H1 (cell line): ENCODE data around the gene GANC. TPM values are rescaled to one million over a fixed set of nuclear protein-coding genes. Genes with fewer than 3 reads are reported as not detected.

ENCODE experiments used
- CTCF ChIA-PET: fragments of 300-600 bp; sonication (Branson Sonifier 250); formaldehyde crosslinking; loops from one replicate; lab custom pipeline; 2021; ENCODE audit not compliant: partially characterized antibody; lab: Charles Lee
- POLR2A ChIA-PET: fragments of 300-600 bp; sonication (Branson Sonifier 250); formaldehyde crosslinking; loops from one replicate; lab custom pipeline; 2021; ENCODE audit warnings: inconsistent platforms; ENCODE audit not compliant: partially characterized antibody; lab: Charles Lee
- DNase-seq, 2 experiments: peaks; one replicate each; pipeline versions ENCODE4 v3.0.0 to v3.0.0-alpha.2; 2010 to 2022; ENCODE audit warnings: low spot score in 2 of 2, low read depth in 1 of 2, mixed read lengths in 1 of 2
- FAIRE-seq: peaks from 2 replicates; lab custom pipeline; 2011; peaks lifted over from hg19 to GRCh38; lab: Jason Lieb, UNC
- H2AFZ ChIP-seq: 2 replicates; pipeline ENCODE4 v1.8.1; 2012; ENCODE audit warnings: low read length, inconsistent platforms
- H2AK5ac ChIP-seq: 2 replicates; pipeline ENCODE4 v1.6.1; 2013; ENCODE audit warnings: low read depth, low read length
- H2BK120ac ChIP-seq: replicated peaks from 2 replicates; pipeline ENCODE3; 2013; ENCODE audit warnings: low read depth, low read length, inconsistent platforms
- H2BK12ac ChIP-seq: 2 replicates; pipeline ENCODE4 v1.6.1; 2013; ENCODE audit warnings: low read depth, low read length
- H2BK15ac ChIP-seq: 2 replicates; pipeline ENCODE4 v1.6.1; 2013; ENCODE audit warnings: low read length
- H2BK20ac ChIP-seq: 2 replicates; pipeline ENCODE4 v1.6.1; 2013; ENCODE audit warnings: low read length
- H2BK5ac ChIP-seq: 2 replicates; pipeline ENCODE4 v1.6.1; 2013; ENCODE audit warnings: low read depth, low read length
- H3K14ac ChIP-seq: 2 replicates; pipeline ENCODE4 v1.6.1; 2013; ENCODE audit warnings: inconsistent platforms; ENCODE audit not compliant: insufficient read length
- H3K18ac ChIP-seq: 2 replicates; pipeline ENCODE4 v1.6.1; 2013; ENCODE audit warnings: low read length; ENCODE audit errors: extremely low read depth
- H3K23ac ChIP-seq: 2 replicates; pipeline ENCODE4 v1.6.1; 2013; ENCODE audit warnings: inconsistent platforms; ENCODE audit not compliant: insufficient read length
- H3K23me2 ChIP-seq: 2 replicates; pipeline ENCODE4 v1.6.1; 2013; ENCODE audit warnings: low read depth, low read length
- H3K27ac ChIP-seq: 2 replicates; pipeline ENCODE4 v1.6.1; 2011; ENCODE audit warnings: low read depth, low read length, inconsistent platforms
- H3K27me3 ChIP-seq, 4 experiments: replicated peaks in 1 of 4; 1 replicate in 1 of 4; 2 replicates in 3 of 4; pipeline versions ENCODE4 v1.6.1 to v1.8.1; 2011 to 2013; ENCODE audit warnings: low read length in 3 of 4, mild to moderate bottlenecking in 3 of 4, inconsistent platforms in 2 of 4, mixed read lengths in 2 of 4, moderate library complexity in 1 of 4; ENCODE audit not compliant: control insufficient read depth in 3 of 4, insufficient read depth in 3 of 4; ENCODE audit errors: extremely low read depth in 1 of 4
- H3K36me3 ChIP-seq, 4 experiments: 2 replicates each; pipeline versions ENCODE4 v1.6.1 to v1.8.1; 2011 to 2013; ENCODE audit warnings: mild to moderate bottlenecking in 4 of 4, low read length in 3 of 4, moderate library complexity in 2 of 4, control low read depth in 1 of 4, inconsistent platforms in 1 of 4; ENCODE audit not compliant: insufficient read depth in 4 of 4, control insufficient read depth in 2 of 4
- H3K4ac ChIP-seq: replicated peaks from 2 replicates; pipeline ENCODE3; 2013; ENCODE audit warnings: low read length, low read depth, mixed read lengths, inconsistent platforms; ENCODE audit not compliant: insufficient read length
- H3K4me1 ChIP-seq, 4 experiments: replicated peaks in 1 of 4; 1 replicate in 1 of 4; 2 replicates in 3 of 4; pipeline versions ENCODE4 v1.6.1 to v1.8.1; 2011 to 2013; ENCODE audit warnings: low read length in 3 of 4, inconsistent platforms in 2 of 4, mixed read lengths in 1 of 4; ENCODE audit not compliant: insufficient read depth in 4 of 4, control insufficient read depth in 3 of 4
- H3K4me2 ChIP-seq, 2 experiments: 2 replicates each; pipeline versions ENCODE4 v1.6.1 to v1.8.1; 2011 to 2013; ENCODE audit warnings: low read depth in 2 of 2, low read length in 2 of 2, control low read depth in 1 of 2, inconsistent platforms in 1 of 2, mild to moderate bottlenecking in 1 of 2; ENCODE audit not compliant: insufficient read depth in 1 of 2
- H3K4me3 ChIP-seq, 4 experiments: fragments of 200-600, 300-600 bp in 1 of 4; sonication (generic), shearing (Covaris generic), sonication (Bioruptor Twin) in 1 of 4; 2 replicates each; pipeline versions ENCODE4 v1.5.1 to v1.8.1; 2011 to 2016; ENCODE audit warnings: low read length in 4 of 4, low read depth in 3 of 4, control low read depth in 2 of 4, inconsistent platforms in 2 of 4, mild to moderate bottlenecking in 2 of 4, mixed read lengths in 1 of 4, moderate library complexity in 1 of 4; ENCODE audit not compliant: insufficient read depth in 2 of 4; ENCODE audit errors: extremely low read depth in 1 of 4
- H3K56ac ChIP-seq: replicated peaks from 2 replicates; pipeline ENCODE3; 2013; ENCODE audit warnings: low read depth, mild to moderate bottlenecking, mixed read lengths, low read length, inconsistent platforms; ENCODE audit not compliant: insufficient read length
- H3K79me1 ChIP-seq: 2 replicates; pipeline ENCODE4 v1.6.1; 2013; ENCODE audit warnings: low read depth, low read length, control low read depth
- H3K79me2 ChIP-seq, 2 experiments: 2 replicates each; pipeline versions ENCODE4 v1.6.1 to v1.8.1; 2012 to 2013; ENCODE audit warnings: low read length in 2 of 2, mild to moderate bottlenecking in 2 of 2, inconsistent platforms in 1 of 2; ENCODE audit not compliant: insufficient read depth in 2 of 2, control insufficient read depth in 1 of 2
- H3K9ac ChIP-seq, 4 experiments: replicated peaks in 1 of 4; 1 replicate in 1 of 4; 2 replicates in 3 of 4; pipeline versions ENCODE4 v1.6.1 to v1.8.1; 2011 to 2013; ENCODE audit warnings: low read depth in 3 of 4, low read length in 3 of 4, control low read depth in 2 of 4, mild to moderate bottlenecking in 2 of 4, moderate library complexity in 2 of 4, inconsistent platforms in 1 of 4; ENCODE audit errors: extremely low read depth in 1 of 4
- H3K9me3 ChIP-seq, 2 experiments: 2 replicates each; pipeline versions ENCODE4 v1.6.1 to v1.8.1; 2012 to 2013; ENCODE audit warnings: mild to moderate bottlenecking in 2 of 2, moderate library complexity in 2 of 2, control low read depth in 1 of 2, inconsistent platforms in 1 of 2, low read depth in 1 of 2, low read length in 1 of 2, mixed read lengths in 1 of 2; ENCODE audit not compliant: insufficient read depth in 2 of 2
- H4K20me1 ChIP-seq, 2 experiments: replicated peaks in 1 of 2; 2 replicates each; pipeline versions ENCODE3 to v1.8.1; 2011 to 2013; ENCODE audit warnings: inconsistent platforms in 2 of 2, low read length in 2 of 2, mild to moderate bottlenecking in 1 of 2; ENCODE audit not compliant: insufficient read depth in 2 of 2, control insufficient read depth in 1 of 2
- H4K5ac ChIP-seq: 2 replicates; pipeline ENCODE4 v1.6.1; 2013; ENCODE audit warnings: low read length, low read depth, mixed read lengths, inconsistent platforms; ENCODE audit not compliant: insufficient read length
- H4K8ac ChIP-seq: 2 replicates; pipeline ENCODE4 v1.8.0; 2013; ENCODE audit warnings: mild to moderate bottlenecking, moderate library complexity, low read length, inconsistent platforms; ENCODE audit not compliant: insufficient read depth; ENCODE audit errors: extremely low read depth
- H4K91ac ChIP-seq: replicated peaks from 2 replicates; pipeline ENCODE3; 2013; ENCODE audit warnings: low read length, mixed read lengths, inconsistent platforms; ENCODE audit not compliant: insufficient read length
- CBX8 ChIP-seq: fragments of 300-800, 300-1000 bp; sonication (generic); IDR thresholded peaks from 2 replicates; pipeline ENCODE4 v1.7.1; 2016; ENCODE audit warnings: low read depth, low read length, borderline replicate concordance
- KDM5A ChIP-seq: fragments of 200-600 bp; IDR thresholded peaks from 2 replicates; pipeline ENCODE4 v1.7.1; 2012; ENCODE audit warnings: mild to moderate bottlenecking, low read length, inconsistent platforms, mixed read lengths
- RAD21 ChIP-seq, 2 experiments: IDR thresholded peaks in 1 of 2; conservative IDR thresholded peaks in 1 of 2; 2 replicates each; pipeline ENCODE4 v1.6.1; 2011; ENCODE audit warnings: low read depth in 2 of 2, low read length in 2 of 2, improper control_type of control experiment in 1 of 2, inconsistent platforms in 1 of 2, mild to moderate bottlenecking in 1 of 2, moderate library complexity in 1 of 2
- RFX5 ChIP-seq: IDR thresholded peaks from 2 replicates; pipeline ENCODE4 v1.6.1; 2011; ENCODE audit warnings: low read depth, low read length, improper control_type of control experiment, borderline replicate concordance
- RNF2 ChIP-seq: fragments of 200-900, 300-1000 bp; sonication (generic); IDR thresholded peaks from 2 replicates; pipeline ENCODE4 v1.7.1; 2016; ENCODE audit warnings: borderline replicate concordance, low read depth, mild to moderate bottlenecking, antibody characterized with exemption, low read length; ENCODE audit not compliant: poor library complexity, severe bottlenecking; ENCODE audit errors: missing control alignments
- SIRT6 ChIP-seq: IDR thresholded peaks from one replicate; pipeline ENCODE4 v1.7.1; 2012; ENCODE audit warnings: low read length, inconsistent platforms
- SP2 ChIP-seq: IDR thresholded peaks from 2 replicates; pipeline ENCODE4 v1.6.1; 2012; ENCODE audit warnings: mild to moderate bottlenecking, low read length, inconsistent platforms
- TBP ChIP-seq: IDR thresholded peaks from 2 replicates; pipeline ENCODE4 v1.6.1; 2011; ENCODE audit warnings: low read depth, low read length, improper control_type of control experiment
- WGBS, 2 experiments: shearing (Covaris generic) in 1 of 2; methylation state at CpG; one replicate each; pipeline versions ENCODE4 v1.1.6 to v1.1.7; 2013 to 2015; ENCODE audit warnings: low lambda C conversion rate in 2 of 2, mixed read lengths in 2 of 2, inconsistent platforms in 1 of 2, low coverage in 1 of 2, missing lambda C conversion rate in 1 of 2; ENCODE audit not compliant: insufficient replicate concordance in 2 of 2, insufficient coverage in 1 of 2, insufficient read length in 1 of 2; ENCODE audit errors: extremely low coverage in 1 of 2, missing lambda C conversion rate in 1 of 2; 5-methylcytosine and 5-hydroxymethylcytosine counted together
- polyA plus RNA-seq, 7 experiments: library from polyadenylated mRNA; depleted of rRNA in 3 of 7; stranded (reverse) in 5 of 7; unstranded in 2 of 7; fragments of >200 nt in 5 of 7; fragments of 200-250 nt in 2 of 7; gene quantifications; 1 replicate in 5 of 7; 2 replicates in 1 of 7; 4 replicates in 1 of 7; pipeline versions ENCODE4 v1.2.1 to v1.2.3, GENCODE V29; 2011 to 2013; ENCODE audit warnings: missing spikeins in 2 of 7, mixed read lengths in 2 of 7
- total RNA-seq: library from RNA; stranded (reverse); fragmentation: NEBNext Ultra II Directional; extraction: Animal tissue kit (Norgen Biotek cat#: 25700); gene quantifications from 2 replicates; pipeline ENCODE4 v1.2.1, GENCODE V29; 2021

Gene GANC
- total and polyA plus RNA-seq, 2 of the 8 experiments (the other 6 are each of a cell fraction or from before 2014, with no cell fraction given) = 6.8 to 14.4 TPM

- H2BK15ac ChIP-seq = no peak overlapping the region
- H4K5ac ChIP-seq = no peak overlapping the region
- H2AK5ac ChIP-seq = no peak overlapping the region
- H2BK20ac ChIP-seq = no peak overlapping the region
- no peaks in the 10 kb centered on the region for H3K36me3 ChIP-seq
- no peaks in the 10 kb centered on the region for H3K79me2 ChIP-seq
- 83% methylated on average over 1 of the region's 1 CpG; no CpG with 5 or more reads in 1 of the 2 experiments for WGBS, 2 experiments
- ChIA-PET CTCF (no interaction called here), POLR2A (no interaction called here)
- H2BK120ac ChIP-seq = no peak overlapping the region
- H3K9ac ChIP-seq = no peak overlapping the region
- TF ChIP-seq RAD21 (IDR thresholded peaks at IDR 0.05 in 1 of 2, conservative IDR thresholded peaks at IDR 0.05 in 1 of 2; ENCODE audit: low read depth in 2 of 2, low read length in 2 of 2) = no peak
- no peak for TF ChIP-seq RNF2
- TF ChIP-seq KDM5A = no peak
- no peak for TF ChIP-seq SIRT6
- no peak for TF ChIP-seq RFX5
- no peak for TF ChIP-seq CBX8
- no peak for TF ChIP-seq TBP
- TF ChIP-seq SP2 = no peak
- no peak overlapping the region for H3K4me3 ChIP-seq
- H3K23me2 ChIP-seq = no peaks in the 10 kb centered on the region
- H3K4me2 ChIP-seq = no peak overlapping the region
- no peak overlapping the region for H3K4ac ChIP-seq
- no peak for FAIRE-seq
- no peaks in the 10 kb centered on the region for H3K9me3 ChIP-seq
- H3K14ac ChIP-seq = no peak overlapping the region
- no peak overlapping the region for H3K56ac ChIP-seq
- H2BK12ac ChIP-seq = no peak overlapping the region
- H4K91ac ChIP-seq = no peak overlapping the region
- no peaks in the 10 kb centered on the region for H3K79me1 ChIP-seq
- no peak overlapping the region for H2BK5ac ChIP-seq
- no peaks in the 10 kb centered on the region for H3K27me3 ChIP-seq
- no peak overlapping the region for H2AFZ ChIP-seq
- H3K27ac ChIP-seq = no peak overlapping the region
- no peak for DNase-seq
- no peak overlapping the region for H3K23ac ChIP-seq
- no peak overlapping the region for H4K8ac ChIP-seq
- no peaks in the 10 kb centered on the region for H4K20me1 ChIP-seq
- no peaks in the 10 kb centered on the region for H3K4me1 ChIP-seq
- no peak overlapping the region for H3K18ac ChIP-seq
Observed at GRCh38 chr15:42315521-42315920, 42.5 kb downstream of the GANC start.
